DMS53 (cell line): ENCODE measurements around the gene TMEM135.
A peak's percentile ranks its signal among the peaks of the same experiment; 100 is the strongest.
"Not testable (repeated sequence)": the region's sequence is repeated elsewhere in the genome, so short reads cannot be mapped to it uniquely, and the experiment has no call there.

Experiments used
- DNase-seq: peaks from one replicate; lab custom pipeline; 2025; lab: John Stamatoyannopoulos, UW

Gene TMEM135

DNA sequence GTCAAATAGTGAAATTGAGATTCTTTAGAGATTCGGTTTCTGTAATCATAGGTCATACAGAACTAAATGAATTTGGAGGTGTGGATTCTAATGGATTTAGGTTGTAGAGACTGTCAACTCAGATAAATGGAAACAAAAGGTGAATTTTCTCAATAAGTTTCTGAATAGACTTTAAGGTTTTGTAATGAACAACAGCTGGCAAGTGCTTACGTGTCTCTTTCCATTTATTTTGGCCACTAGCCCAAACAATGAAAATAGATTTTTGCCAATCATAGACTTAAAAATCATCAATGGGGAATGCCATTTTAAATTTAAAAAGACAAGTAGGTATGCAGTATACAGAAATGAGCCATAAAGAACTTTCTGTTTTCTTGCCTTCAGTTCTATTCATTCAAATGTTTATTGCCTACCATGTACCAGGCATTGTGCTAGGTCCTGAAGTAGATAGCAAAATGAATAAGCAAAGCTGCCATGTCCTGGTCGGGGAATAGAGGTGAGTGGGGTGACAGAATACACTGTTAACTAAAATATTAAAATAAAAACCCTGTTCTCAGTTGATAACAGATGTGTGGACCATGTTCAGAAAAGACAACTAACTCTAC, 16.9 kb upstream of the TMEM135 start:
- no peak for DNase-seq

DNA sequence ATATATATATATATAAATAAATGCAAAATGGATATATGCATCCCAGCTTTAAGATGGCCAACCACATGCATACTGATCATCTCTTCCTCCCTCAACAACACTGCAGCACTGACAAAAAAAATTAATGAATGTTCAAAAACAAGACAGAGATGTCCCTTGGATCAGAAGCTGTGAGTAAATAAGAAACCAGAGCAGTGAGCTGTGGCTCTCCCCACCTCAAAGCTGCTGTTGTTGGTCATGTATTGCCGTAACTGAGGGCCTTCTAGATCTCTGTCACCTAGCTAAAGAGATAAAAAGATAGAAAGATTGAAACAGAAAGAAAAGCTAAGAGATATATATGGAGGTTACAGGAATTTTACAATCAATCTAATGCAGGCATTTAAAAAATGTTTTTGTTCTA, 15.5 kb upstream of the TMEM135 start:
- no peak for DNase-seq

- DNase-seq = no peak
These were observed 15.0 kb upstream of the TMEM135 start for GRCh38 chr11:87022738-87023137.

- not testable (repeated sequence) for DNase-seq
These were observed 11.3 kb upstream of the TMEM135 start for GRCh38 chr11:87026415-87026814.

- peak; percentile 37 for DNase-seq
These were observed 7.2 kb upstream of the TMEM135 start for GRCh38 chr11:87030458-87031054.

DNA sequence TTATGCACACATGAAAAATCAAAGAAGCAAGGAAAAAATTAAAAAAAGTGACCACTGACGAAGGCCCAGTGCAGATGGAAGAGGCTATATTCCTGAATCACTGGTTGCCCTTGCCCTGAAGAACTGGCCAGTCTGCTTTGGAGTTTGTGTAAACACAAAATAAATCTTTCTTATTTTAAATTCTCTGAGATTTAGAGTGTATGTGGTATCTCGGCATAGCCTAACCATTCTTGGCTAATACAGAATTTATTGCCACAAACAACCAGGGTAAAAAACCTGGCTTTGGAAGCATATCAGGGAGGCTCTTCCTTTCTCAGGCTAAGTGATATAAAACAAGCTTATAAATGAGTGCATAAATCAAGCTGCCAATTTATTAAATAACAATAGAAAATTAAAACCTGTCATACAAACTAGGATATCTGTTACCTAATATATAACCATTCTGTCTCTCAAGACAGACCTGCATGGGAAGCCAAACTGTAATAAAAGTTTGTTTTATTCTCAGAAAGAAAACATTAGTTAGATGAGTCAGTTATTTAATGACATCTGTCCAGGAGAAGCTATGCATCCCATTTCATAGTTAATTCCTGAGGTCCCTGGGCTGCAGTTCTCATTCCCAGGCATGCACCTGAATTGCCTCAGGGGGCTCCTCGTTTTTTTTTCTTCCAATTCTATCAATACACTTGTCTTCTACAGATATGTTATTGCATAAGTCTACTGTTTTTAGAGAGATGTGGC, 6.1 kb upstream of the TMEM135 start:
- no peak for DNase-seq

- DNase-seq = no peak
These were observed 4.2 kb upstream of the TMEM135 start for GRCh38 chr11:87033561-87033960.

DNA sequence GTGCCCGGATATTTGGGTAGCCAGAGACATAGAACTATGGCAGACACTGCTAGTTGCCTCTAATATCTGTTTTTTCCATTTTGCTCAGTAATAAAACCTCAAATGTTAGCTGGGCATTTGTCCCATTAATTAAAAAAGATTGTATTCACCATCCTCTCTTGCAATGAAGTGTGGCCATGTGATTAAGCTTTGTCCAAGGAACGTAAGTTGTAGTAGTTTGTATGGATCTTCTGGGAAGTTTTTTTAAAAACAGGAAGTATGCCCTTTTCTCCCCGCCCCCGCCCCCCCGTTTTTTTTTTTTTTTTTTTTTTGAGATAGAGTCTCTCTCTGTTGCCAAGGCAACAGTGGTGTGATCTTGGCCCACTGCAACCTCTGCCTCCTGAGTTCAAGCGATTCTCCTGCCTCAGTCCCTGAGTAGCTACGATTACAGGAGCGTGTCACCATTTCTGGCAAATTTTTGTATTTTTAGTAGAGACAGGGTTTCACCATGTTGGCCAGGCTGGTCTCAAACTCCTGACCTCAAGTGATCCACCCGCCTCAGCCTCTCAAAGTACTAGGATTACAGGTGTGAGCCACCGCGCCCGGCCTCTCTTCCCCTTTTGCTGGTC, 1.7 kb upstream of the TMEM135 start:
- peak; percentile 55 for DNase-seq

GRCh38 chr11:87036756-87037449, 831 bp upstream of the TMEM135 start:
- peak; percentile 91 for DNase-seq

DNA sequence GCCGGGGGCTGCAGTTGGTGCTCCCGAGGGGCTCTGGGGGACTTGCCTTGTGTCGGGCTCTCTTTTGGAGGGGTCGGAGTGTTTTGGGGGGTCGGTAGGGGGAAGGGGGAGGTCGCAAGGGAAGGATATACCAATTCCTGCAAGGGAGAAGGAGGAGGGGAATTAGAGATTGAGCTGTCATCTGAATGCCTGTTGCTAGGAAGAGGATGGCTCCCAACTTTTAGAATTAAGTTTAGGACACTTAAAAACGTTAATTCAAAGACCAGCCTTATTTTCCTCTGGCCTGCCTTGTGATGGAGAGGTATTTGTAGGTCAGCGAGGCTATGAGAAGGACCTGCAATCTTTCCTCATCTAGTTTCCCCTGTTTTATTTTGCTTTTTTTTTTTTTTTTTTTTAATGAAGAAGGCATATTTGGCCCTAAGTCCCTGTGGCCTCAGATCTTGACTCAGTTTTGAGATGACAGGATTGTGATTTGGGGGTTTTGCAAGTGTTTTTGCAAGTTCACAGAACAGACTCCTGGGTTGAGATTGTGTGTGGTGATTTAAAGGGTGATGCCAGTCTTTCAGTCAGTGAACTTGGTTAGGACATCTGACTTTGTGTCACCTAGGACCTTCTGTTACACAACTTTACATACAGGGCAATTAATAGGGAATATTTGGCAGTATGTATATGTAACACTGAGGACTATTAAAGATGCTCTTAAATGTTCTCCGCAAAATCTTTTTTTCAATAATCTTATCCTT, 672 bp downstream of the TMEM135 start:
- DNase-seq = peak; percentile 51

DNA sequence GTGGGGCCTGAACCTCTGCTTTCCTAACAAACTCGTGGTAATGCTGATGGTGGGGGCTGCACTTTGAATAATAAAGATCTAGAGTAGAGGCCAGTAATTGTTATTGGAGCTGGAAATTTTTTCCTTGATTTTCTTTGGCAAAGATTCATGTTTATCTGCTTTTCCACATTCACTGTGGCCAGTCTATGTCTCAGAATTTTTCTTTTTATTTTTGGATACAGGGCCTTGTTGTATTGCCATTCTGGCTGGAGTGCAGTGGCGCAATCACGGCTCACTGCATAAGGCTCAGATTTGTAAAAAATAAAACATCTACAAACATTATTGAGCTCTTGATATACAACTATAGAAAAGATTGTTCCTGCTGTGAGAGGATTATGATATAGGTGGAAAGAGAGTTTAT, 1.6 kb downstream of the TMEM135 start:
- no peak for DNase-seq

- DNase-seq = no peak
These were observed 6.2 kb downstream of the TMEM135 start for GRCh38 chr11:87043894-87044293.

GRCh38 chr11:87046824-87047223, 9.1 kb downstream of the TMEM135 start:
- DNase-seq = no peak

GRCh38 chr11:87056091-87056490, 18.4 kb downstream of the TMEM135 start:
- no peak for DNase-seq

GRCh38 chr11:87057749-87058148, 20.0 kb downstream of the TMEM135 start:
- no peak for DNase-seq

GRCh38 chr11:87059596-87060390, 22.1 kb downstream of the TMEM135 start:
- DNase-seq = no peak

GRCh38 chr11:87061766-87062165, 24.0 kb downstream of the TMEM135 start:
- no peak for DNase-seq

GRCh38 chr11:87063982-87064381, 26.2 kb downstream of the TMEM135 start:
- no peak for DNase-seq

- DNase-seq = no peak
These were observed 35.1 kb downstream of the TMEM135 start for GRCh38 chr11:87072787-87073186.

DNA sequence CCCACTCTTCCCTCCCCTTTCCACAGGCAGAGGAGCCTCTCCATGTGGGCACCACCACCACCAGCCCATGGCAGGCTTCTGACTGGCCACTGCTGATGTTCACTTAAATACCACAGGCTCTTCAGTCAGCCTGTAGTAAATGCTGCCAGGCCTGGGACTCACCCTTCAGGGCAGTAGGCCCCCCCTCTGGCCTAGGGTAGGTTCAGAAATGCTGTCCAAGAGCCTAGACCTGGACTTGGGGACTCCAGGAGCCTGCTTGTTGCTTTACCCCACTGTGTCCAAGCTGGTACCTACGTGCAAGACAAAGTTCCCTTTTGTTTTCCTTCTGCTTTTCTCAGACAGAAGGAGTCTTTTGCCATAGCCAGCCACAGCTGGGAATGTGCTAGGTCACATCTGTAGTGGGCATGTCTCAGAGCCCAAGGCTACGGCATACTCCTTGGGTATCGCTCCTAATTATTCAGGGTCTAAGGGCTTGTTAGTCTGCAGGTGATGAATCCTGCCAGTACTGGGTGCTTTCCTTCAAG, 38.6 kb downstream of the TMEM135 start:
- DNase-seq = no peak
